Measurements from ENCODE around the gene SLBP.
A peak's percentile ranks its signal among the peaks of the same experiment; 100 is the strongest.

SLBP gene

GRCh38 chr4:1717129-1718094, 5.3 kb upstream of the SLBP start:
- DNase-seq (ENCODE audit: extremely low read depth, insufficient read length) = no peak
- peaks cover 13% of the 10 kb centered on the region for H3K36me3 ChIP-seq (ENCODE audit: control insufficient read depth, insufficient read depth, low read length)
- TF ChIP-seq, protein P1, sequence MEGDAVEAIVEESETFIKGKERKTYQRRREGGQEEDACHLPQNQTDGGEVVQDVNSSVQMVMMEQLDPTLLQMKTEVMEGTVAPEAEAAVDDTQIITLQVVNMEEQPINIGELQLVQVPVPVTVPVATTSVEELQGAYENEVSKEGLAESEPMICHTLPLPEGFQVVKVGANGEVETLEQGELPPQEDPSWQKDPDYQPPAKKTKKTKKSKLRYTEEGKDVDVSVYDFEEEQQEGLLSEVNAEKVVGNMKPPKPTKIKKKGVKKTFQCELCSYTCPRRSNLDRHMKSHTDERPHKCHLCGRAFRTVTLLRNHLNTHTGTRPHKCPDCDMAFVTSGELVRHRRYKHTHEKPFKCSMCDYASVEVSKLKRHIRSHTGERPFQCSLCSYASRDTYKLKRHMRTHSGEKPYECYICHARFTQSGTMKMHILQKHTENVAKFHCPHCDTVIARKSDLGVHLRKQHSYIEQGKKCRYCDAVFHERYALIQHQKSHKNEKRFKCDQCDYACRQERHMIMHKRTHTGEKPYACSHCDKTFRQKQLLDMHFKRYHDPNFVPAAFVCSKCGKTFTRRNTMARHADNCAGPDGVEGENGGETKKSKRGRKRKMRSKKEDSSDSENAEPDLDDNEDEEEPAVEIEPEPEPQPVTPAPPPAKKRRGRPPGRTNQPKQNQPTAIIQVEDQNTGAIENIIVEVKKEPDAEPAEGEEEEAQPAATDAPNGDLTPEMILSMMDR (IDR thresholded peaks at IDR 0.05; ENCODE audit: insufficient read depth, low read length, poor library complexity, severe bottlenecking) = no peak
- no peak overlapping the region for H3K4me3 ChIP-seq (replicated peaks; ENCODE audit: low read depth, low read length)
- no peaks in the 10 kb centered on the region for H3K27me3 ChIP-seq (replicated peaks; ENCODE audit: control insufficient read depth, insufficient read depth, low read length)

- DNase-seq (ENCODE audit: extremely low read depth, insufficient read length) = no peak
- Histone ChIP-seq H3K27me3 (replicated peaks; ENCODE audit: control insufficient read depth, insufficient read depth, low read length) (no peaks in the 10 kb centered on the region), H3K4me3 (replicated peaks; ENCODE audit: low read depth, low read length) (no peak overlapping the region), H3K36me3 (ENCODE audit: control insufficient read depth, insufficient read depth, low read length) (peaks cover 13% of the 10 kb centered on the region)
- TF ChIP-seq, protein P1 (IDR thresholded peaks at IDR 0.05; ENCODE audit: insufficient read depth, low read length, poor library complexity, severe bottlenecking) = no peak
Measured at GRCh38 chr4:1716065-1716945, 4.2 kb upstream of the SLBP start.

- peak overlapping the region; percentile 0; the same call in 1 of the 2 replicates for H3K4me3 ChIP-seq (replicated peaks; ENCODE audit: low read depth, low read length)
- peaks cover 13% of the 10 kb centered on the region for H3K36me3 ChIP-seq (ENCODE audit: control insufficient read depth, insufficient read depth, low read length)
- peak; percentile 63 for DNase-seq (ENCODE audit: extremely low read depth, insufficient read length)
- H3K27me3 ChIP-seq (replicated peaks; ENCODE audit: control insufficient read depth, insufficient read depth, low read length) = no peaks in the 10 kb centered on the region
- TF ChIP-seq, protein P1 (IDR thresholded peaks at IDR 0.05; ENCODE audit: insufficient read depth, low read length, poor library complexity, severe bottlenecking) = no peak
Measured at GRCh38 chr4:1715002-1715758, 3.1 kb upstream of the SLBP start.

DNA sequence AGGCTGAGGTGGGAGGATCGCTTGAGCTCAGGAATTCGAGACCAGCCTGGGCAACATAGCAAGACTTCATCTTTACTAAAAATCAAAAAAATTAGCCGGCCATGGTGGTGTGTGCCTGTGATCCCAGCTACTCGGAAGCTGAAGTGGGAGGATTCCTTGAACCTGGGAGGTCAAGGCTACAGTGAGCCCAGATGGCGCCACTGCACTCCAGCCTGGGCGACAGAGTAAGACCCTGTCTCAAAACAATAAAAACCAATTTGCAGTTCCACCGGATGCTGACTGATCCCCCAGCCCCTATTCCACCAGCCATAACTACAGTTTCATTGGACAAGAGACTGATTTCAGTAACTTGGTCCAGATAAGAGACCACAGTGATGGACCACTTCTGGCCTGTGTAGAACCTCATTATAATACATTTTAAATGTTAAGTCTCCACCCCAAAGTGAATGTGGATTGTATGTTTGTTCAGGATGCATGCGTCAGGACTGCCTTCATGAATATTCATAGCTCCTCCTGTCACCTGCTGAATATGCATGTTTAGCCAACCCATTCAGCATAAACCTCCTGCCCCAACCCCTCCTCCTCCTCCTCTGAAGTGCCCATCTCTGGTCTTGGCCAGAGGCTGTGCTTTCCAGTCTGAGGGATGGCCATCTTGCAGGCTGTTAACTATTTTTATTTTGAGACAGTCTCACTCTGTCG, 2.3 kb upstream of the SLBP start:
- Histone ChIP-seq H3K4me3 (replicated peaks; ENCODE audit: low read depth, low read length) (peak overlapping the region; percentile 85), H3K36me3 (ENCODE audit: control insufficient read depth, insufficient read depth, low read length) (peaks cover 15% of the 10 kb centered on the region), H3K27me3 (replicated peaks; ENCODE audit: control insufficient read depth, insufficient read depth, low read length) (no peaks in the 10 kb centered on the region)
- TF ChIP-seq, protein P1 (IDR thresholded peaks at IDR 0.05; ENCODE audit: insufficient read depth, low read length, poor library complexity, severe bottlenecking) = no peak
- DNase-seq (ENCODE audit: extremely low read depth, insufficient read length) = no peak
